GM18868 (cell line): ENCODE measurements around the gene NEK6.

Source experiments
- ATAC-seq: cut with Tn5 transposase; IDR thresholded peaks from one replicate; pipeline ENCODE4 v1.9.1; 2021; ENCODE audit warnings: mild to moderate bottlenecking, moderate library complexity; ENCODE audit not compliant: unreplicated experiment

Gene NEK6

DNA sequence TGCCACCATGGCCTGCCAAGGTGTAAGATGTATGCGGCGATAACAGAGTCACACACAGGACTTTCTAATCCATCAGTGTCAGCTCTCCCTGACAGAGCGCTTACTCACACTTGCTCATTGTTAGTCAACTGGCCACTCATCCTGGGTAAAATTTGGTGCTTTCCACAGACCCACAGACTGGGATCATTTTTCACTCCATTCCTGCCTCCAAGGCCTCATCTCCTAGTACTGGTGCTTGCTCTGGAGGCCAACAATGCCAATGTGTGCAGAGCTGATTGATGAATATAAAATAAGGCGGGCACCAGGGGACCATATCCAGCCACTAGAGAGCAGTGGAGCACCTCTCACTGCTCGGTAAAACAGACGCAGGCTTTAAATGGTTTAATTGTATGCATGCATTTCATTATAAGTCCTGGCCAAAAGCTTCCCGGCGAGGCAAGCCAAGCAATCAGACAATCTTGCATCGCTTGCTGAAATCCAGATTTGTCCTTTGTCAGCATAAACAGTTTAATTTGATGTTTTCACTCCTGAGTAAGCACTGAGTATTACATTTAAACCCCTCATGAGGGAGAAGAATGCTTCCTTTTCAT is 135.2 kb downstream of the NEK6 start:
- no peak for ATAC-seq

DNA sequence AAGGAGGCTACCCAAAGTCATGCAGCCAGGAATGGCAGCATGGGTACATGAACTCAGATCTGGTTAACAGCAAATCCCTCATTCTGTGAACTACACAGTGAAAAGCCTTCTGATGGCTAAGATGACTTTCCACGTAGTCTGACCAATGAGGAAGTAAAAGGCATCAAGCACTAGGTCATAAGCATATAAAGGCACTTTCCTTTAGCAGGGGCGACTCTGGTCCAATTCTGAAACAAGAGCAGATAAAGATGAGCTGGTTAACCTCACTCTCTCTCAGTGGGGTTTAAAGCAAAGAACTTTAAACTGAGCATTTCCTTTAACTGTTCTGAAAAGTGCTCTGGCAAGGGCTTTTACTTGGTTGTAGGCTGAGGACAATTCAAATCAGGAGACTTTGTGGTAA is 136.4 kb downstream of the NEK6 start:
- ATAC-seq: peak; percentile 54

DNA sequence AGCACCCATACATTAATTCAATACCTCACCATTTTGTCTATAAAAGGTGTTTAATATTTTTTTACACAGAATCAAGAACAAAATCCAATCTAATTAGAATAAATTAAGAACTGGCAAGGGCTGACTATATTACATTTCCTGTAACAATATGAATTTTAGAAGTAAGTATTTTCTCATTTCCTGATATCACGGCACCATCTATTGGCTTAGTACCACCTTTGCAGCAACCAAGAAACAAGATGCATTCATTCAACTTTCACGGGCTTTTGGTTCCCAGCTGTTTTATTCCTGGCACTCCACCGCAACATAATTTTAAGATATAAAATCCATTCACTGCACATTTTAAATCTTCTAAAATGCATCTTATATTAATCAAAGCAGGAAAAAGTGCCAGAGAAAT is 136.8 kb downstream of the NEK6 start:
- ATAC-seq: no peak

- no peak for ATAC-seq
These were observed 138.1 kb downstream of the NEK6 start for GRCh38 chr9:124395826-124396225.

DNA sequence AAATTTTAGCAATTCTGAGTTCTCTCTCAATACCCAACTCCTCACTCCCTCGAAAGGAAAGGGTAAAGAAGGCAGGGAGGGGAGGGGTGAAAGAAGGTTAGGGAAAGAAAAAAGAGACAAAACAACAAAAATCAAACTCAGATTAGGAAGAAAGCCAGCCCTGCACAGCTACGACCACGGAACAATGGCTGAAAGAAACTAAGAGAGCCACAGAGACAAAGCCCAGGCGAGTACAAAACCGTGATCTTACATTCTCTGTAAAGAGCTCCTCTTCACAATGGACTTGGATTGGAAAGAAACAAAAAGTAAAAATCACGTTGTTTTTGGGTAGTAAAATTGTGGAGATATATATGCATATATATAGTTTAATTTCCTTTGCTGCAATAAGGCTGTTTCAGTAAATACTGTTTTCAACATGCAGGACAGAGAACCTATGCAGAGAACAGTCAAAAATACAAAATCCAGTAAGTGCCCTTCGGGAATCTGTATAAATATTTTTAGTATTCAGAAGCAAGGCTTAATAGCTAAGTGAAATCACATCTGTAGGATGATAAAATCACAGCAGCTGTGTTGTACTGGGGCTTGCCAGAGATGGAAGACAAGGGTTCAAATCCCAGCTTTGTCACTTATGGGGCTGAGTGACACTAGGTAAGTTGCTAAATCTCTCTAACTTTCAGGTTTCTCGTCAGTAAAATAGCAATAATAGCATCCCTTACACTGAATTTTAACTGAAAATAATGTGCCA is 140.6 kb downstream of the NEK6 start:
- no peak for ATAC-seq

GRCh38 chr9:124399323-124399967 is 141.7 kb downstream of the NEK6 start:
- no peak for ATAC-seq

- no peak for ATAC-seq
These were observed 142.5 kb downstream of the NEK6 start for GRCh38 chr9:124399968-124400940.
